AG09309 (cell line): ENCODE results near the gene SEMA3F.

ENCODE experiments used
- DNase-seq: peaks from one replicate; pipeline ENCODE4 v3.0.0-alpha.2; 2010; ENCODE audit warnings: low read depth
- H3K4me3 ChIP-seq: 2 replicates; pipeline ENCODE4 v1.5.1; 2011; ENCODE audit warnings: mild to moderate bottlenecking, low read depth, low read length, moderate library complexity; ENCODE audit not compliant: control insufficient read depth
- TF ChIP-seq, protein P1 (sequence below): IDR thresholded peaks from 2 replicates; pipeline ENCODE4 v1.5.1; 2011; ENCODE audit warnings: mild to moderate bottlenecking, low read depth, low read length, inconsistent platforms; ENCODE audit not compliant: insufficient read depth, control insufficient read depth; ENCODE audit errors: missing control alignments

SEMA3F gene

DNA sequence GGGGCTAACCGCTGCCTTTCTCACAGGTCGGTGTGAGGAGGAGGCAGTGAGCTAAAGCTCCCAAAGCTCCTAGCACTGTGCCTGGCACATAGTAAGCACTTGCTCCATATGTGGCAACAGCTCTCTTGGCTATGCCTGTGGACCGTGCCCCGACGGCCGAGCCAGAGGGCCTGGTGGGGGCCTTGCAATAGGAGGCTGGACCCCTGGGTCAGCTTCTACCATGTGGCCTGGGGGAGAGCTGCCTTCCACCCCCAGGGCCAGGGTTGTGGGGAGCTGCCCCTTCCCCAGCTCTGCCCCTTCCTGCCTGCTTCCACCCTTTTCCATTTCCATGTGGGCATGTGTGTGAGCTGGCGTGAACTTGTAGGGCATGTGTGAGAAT lies 19.4 kb downstream of the SEMA3F start:
- TF ChIP-seq, protein P1, sequence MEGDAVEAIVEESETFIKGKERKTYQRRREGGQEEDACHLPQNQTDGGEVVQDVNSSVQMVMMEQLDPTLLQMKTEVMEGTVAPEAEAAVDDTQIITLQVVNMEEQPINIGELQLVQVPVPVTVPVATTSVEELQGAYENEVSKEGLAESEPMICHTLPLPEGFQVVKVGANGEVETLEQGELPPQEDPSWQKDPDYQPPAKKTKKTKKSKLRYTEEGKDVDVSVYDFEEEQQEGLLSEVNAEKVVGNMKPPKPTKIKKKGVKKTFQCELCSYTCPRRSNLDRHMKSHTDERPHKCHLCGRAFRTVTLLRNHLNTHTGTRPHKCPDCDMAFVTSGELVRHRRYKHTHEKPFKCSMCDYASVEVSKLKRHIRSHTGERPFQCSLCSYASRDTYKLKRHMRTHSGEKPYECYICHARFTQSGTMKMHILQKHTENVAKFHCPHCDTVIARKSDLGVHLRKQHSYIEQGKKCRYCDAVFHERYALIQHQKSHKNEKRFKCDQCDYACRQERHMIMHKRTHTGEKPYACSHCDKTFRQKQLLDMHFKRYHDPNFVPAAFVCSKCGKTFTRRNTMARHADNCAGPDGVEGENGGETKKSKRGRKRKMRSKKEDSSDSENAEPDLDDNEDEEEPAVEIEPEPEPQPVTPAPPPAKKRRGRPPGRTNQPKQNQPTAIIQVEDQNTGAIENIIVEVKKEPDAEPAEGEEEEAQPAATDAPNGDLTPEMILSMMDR = no peak
- DNase-seq = no peak
- no peak overlapping the region for H3K4me3 ChIP-seq

DNA sequence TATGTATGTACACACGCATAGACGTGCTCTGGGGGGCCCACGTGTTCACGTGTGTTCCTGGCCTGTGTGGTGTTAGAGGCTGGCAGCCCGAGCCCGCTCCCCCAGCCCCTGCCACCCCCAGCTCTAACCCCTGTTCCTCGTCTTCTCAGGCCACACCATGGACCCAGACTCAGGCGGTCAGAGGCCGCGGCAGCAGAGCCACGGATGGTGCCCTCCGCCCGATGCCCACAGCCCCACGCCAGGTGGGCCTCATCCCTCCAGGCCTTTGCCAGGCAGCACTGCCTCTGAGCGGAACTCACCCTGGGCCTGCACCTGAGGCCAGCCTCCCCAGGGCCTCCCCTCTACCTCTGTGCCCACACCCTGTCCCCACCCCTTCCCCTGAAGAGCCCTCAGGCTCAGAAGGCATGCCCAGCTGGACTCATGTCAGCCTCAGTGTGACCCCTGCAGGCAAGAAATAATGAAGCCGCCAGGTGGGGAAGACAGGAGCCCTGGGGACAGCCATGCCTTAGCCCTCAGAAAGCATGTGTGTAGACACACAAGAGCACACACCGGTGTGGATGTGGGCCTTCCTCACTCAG lies 19.9 kb downstream of the SEMA3F start:
- TF ChIP-seq, protein P1 = no peak
- H3K4me3 ChIP-seq = no peak overlapping the region
- DNase-seq = no peak

DNA sequence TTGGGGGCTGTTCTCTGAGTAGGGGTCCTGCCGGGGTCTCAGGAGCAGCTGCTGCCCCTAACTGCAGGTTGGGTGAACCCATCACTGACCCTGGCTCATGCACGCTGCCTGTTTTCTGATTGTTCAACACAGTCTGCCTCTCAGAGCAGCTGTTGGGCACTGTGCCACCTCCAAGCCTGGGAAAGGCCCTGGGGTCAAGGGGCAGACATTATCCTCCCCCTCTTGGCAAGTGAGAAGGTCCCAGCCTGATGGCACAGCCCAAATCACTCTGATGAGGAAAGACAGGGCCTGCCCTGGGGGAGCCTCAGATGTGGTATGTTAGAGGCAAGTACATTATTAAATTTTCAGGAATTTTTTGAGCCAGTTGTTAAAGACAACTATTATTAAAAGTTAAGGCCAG lies 22.2 kb downstream of the SEMA3F start:
- TF ChIP-seq, protein P1 = no peak
- H3K4me3 ChIP-seq = no peak overlapping the region
- DNase-seq = no peak

DNA sequence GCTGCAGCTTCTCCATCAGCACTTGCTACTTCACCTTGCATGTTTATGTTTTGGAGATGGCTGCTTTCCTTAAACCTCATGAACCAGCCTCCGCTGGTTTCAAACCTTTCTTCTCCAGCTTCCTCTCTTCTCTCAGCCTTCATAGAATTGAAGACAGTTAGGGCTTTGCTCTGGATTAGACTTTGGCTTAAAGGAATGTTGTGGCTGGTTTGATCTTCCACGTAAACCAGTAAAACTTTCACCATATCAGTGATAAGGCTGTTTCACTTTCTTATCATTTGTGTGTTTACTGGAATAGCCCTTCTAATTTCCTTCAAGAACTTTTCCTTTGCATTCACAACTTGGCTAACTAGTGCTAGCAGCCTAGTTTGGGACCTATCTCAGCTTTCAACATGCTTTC lies 24.6 kb downstream of the SEMA3F start:
- H3K4me3 ChIP-seq = no peak overlapping the region
- TF ChIP-seq, protein P1 = no peak

DNA sequence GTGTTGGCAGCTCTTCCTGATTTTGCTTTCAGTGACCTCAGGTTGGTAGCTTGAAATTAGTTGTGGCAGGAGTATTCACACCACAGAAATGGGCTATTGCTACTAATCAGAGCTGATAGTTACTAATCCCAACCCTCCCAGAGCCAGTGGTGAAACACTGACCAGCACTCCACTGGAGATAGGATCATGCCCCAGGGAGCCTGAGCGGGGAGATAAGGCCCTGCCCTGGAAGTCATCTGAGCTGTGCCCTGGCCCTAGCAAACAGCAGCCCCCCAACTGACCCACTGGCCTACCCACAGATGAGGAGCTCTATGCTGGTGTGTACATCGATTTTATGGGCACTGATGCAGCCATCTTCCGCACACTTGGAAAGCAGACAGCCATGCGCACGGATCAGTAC lies 26.9 kb downstream of the SEMA3F start:
- no peak for DNase-seq
- no peak overlapping the region for H3K4me3 ChIP-seq
- TF ChIP-seq, protein P1 = no peak

More for the DNA sequence above, 24.6 kb downstream of the SEMA3F start:
- DNase-seq = no peak

DNA sequence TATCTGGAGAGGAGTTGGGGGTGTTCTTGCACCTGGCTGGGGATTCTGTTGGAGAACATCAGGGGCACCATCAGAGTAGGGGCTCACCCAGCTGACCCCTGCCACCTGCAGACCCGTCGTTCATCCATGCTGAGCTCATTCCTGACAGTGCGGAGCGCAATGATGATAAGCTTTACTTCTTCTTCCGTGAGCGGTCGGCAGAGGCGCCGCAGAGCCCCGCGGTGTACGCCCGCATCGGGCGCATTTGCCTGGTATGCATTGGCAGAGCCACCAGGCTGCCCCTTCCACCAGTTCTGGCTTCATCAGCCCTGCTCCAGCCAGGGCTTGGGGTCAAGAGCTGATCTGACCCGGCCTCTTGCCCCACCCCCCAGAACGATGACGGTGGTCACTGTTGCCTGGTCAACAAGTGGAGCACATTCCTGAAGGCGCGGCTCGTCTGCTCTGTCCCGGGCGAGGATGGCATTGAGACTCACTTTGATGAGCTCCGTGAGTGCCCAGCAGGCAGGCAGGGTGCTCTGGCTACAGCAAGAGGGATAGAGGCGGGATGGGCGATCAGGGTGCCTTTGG lies 27.5 kb downstream of the SEMA3F start:
- DNase-seq = no peak
- H3K4me3 ChIP-seq = no peak overlapping the region
- TF ChIP-seq, protein P1 = no peak

DNA sequence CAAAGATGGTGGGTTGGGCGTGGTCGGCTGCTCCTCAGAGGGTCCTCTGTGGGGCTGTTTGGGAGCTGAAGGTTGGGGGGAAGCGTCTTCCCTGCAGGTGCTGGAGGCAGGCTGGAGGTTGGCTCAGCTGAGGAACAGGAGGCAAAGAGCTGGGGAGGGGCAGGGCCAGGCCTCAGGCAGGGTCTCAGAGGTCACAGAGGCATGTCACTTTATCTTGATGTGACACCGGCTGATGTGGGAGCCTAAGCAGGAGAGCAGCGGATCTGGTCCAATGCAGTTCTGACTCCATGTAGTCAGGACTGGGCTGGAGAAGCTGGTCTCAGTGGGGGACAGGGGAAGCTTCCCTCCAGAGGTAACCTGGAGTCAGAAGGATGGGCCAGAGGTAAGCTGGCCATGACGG lies 28.6 kb downstream of the SEMA3F start:
- DNase-seq = no peak
- no peak overlapping the region for H3K4me3 ChIP-seq
- TF ChIP-seq, protein P1 = no peak
